ENCODE results near the gene PIP4K2A. TPM values are rescaled to one million over a fixed set of nuclear protein-coding genes. Genes with fewer than 3 reads are reported as not detected.

PIP4K2A gene
- total and polyA plus RNA-seq, 2 of the 13 experiments (the other 11 are each of a cell fraction or from before 2014, with no cell fraction given), result 9.1 to 22.6 TPM

DNA sequence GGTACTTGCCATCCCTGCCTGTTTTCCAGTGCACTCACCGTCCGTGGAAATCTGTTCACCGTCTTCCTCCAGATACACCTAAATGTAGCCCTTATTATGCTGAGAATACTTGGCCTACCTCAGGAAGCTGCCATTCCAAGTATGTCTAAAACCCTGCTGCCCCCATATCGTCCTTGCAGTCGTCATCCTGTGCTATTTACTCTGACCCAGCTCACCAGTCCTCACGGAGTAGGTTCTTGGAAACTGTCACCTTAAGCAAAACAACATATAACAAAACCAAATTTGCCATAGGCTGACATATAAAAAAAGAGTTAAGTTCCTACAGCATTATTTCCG lies 880 bp upstream of the PIP4K2A start (continued):
- TF ChIP-seq, protein P1, sequence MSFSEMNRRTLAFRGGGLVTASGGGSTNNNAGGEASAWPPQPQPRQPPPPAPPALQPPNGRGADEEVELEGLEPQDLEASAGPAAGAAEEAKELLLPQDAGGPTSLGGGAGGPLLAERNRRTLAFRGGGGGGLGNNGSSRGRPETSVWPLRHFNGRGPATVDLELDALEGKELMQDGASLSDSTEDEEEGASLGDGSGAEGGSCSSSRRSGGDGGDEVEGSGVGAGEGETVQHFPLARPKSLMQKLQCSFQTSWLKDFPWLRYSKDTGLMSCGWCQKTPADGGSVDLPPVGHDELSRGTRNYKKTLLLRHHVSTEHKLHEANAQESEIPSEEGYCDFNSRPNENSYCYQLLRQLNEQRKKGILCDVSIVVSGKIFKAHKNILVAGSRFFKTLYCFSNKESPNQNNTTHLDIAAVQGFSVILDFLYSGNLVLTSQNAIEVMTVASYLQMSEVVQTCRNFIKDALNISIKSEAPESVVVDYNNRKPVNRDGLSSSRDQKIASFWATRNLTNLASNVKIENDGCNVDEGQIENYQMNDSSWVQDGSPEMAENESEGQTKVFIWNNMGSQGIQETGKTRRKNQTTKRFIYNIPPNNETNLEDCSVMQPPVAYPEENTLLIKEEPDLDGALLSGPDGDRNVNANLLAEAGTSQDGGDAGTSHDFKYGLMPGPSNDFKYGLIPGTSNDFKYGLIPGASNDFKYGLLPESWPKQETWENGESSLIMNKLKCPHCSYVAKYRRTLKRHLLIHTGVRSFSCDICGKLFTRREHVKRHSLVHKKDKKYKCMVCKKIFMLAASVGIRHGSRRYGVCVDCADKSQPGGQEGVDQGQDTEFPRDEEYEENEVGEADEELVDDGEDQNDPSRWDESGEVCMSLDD (CRISPR knock-in tag; IDR thresholded peaks at IDR 0.05; ENCODE audit: borderline replicate concordance), result no peak
- TF ChIP-seq KAT8 (CRISPR knock-in tag; IDR thresholded peaks at IDR 0.05) (no peak), U2AF2 (IDR thresholded peaks at IDR 0.05; ENCODE audit: low read depth, low read length) (no peak)

DNA sequence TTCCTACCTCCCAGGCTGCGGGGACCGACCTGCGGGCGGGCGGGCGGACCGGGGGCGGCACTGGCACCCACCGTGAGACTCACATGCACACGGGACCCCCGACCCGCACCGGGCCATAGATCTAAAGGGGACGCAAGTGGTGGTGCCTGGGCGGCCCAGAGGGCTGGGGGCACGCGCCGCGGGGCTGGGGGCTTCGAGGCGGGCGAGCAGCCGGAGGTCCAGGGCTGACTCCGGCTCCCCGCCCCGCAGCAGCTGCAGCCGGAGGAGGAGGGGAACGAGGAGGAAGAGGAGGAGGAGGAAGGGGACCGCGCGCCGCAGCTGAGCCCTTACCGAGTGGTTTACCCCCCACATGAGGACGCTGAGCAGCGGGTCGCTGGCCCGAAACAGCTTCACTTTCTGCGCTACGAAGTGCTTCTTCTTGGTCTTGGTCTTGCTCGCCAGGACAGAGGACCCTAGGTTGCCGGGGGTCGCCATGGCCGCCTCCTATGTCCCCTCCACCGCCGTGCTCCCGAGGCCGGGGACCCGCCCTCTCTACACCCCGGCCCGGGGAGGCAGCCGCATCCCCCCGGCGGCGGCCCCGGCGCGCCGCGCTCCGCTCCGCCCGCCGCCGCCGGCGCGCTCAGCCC lies 412 bp downstream of the PIP4K2A start:
- FAIRE-seq, result no peak
- intact Hi-C loops (cut with micrococcal nuclease; ENCODE audit: unreplicated experiment), result loop anchor here (2.0 to 10.0 kb wide), 2 partner anchors 31 to 49 kb away; no protein-coding TSS in a partner anchor
- WGBS (ENCODE audit: low lambda C conversion rate), result 0% methylated on average over 6 of the region's 67 CpGs
- ATAC-seq, result peak; percentile 37
- ChIA-PET POLR2A (interaction anchor here (1.1 kb wide), 1 partner anchor 118 kb away, joined by 3 read pairs; no protein-coding TSS in a partner anchor), CTCF (ENCODE audit: low intra/inter-chr PET ratio, low total read pairs) (no interaction called here)
- no TSS peak for BruUV-seq (replicated peaks)
- H3K9ac ChIP-seq (ENCODE audit: insufficient read depth, low read depth, low read length), result peak overlapping the region; percentile 77
- peaks cover 44% of the 10 kb centered on the region for H3K79me2 ChIP-seq (ENCODE audit: insufficient read depth, low read length)
- no peaks in the 10 kb centered on the region for H3K9me3 ChIP-seq (ENCODE audit: low read length)
- peak overlapping the region; percentile 85 to 98 (median 87) for H3K4me3 ChIP-seq (replicated peaks in 1 of 3; ENCODE audit: insufficient read depth in 1 of 3, low read depth in 2 of 3, low read length in 3 of 3)
- DNase-seq (ENCODE audit: low spot score), result no peak
- in situ Hi-C loops (cut with HindIII; ENCODE audit: extremely low pct_ligation_motif_present, low pct_unique_long_range_greater_than_20kb), result loop anchor here (10.0 to 25.0 kb wide), 2 partner anchors 109 to 402 kb away; partner anchors contain the start of genes BMI1 and COMMD3
- peaks cover 0 to 3% of the 10 kb centered on the region in 2 experiments; a peak in 2 of 5 replicates for H3K27me3 ChIP-seq (ENCODE audit: control insufficient read depth in 1 of 2, insufficient read depth in 2 of 2, low read length in 2 of 2)
- H3K36me3 ChIP-seq (replicated peaks in 1 of 2; ENCODE audit: control insufficient read depth in 1 of 2, insufficient read depth in 2 of 2, low read length in 2 of 2), result no peaks in the 10 kb centered on the region
- H2AFZ ChIP-seq (ENCODE audit: low read length), result no peak overlapping the region
- H3K27ac ChIP-seq (ENCODE audit: extremely low read length, insufficient read depth, low read length), result peak overlapping the region; percentile 54
- peak overlapping the region; percentile 94 for H3K4me2 ChIP-seq (ENCODE audit: low read depth, low read length)
- no peaks in the 10 kb centered on the region; the same call in 1 of the 2 replicates for H4K20me1 ChIP-seq (ENCODE audit: insufficient read depth, low read length)
- peaks cover 38% of the 10 kb centered on the region for H3K4me1 ChIP-seq (ENCODE audit: insufficient read depth, low read length)
- no peak for TF ChIP-seq PAF1 (CRISPR knock-in tag; IDR thresholded peaks at IDR 0.05)
- TF ChIP-seq ZBTB7A (CRISPR knock-in tag; IDR thresholded peaks at IDR 0.05), result no peak
- no peak for TF ChIP-seq YEATS2 (CRISPR knock-in tag; IDR thresholded peaks at IDR 0.05; ENCODE audit: borderline replicate concordance)
- TF ChIP-seq, protein P2, sequence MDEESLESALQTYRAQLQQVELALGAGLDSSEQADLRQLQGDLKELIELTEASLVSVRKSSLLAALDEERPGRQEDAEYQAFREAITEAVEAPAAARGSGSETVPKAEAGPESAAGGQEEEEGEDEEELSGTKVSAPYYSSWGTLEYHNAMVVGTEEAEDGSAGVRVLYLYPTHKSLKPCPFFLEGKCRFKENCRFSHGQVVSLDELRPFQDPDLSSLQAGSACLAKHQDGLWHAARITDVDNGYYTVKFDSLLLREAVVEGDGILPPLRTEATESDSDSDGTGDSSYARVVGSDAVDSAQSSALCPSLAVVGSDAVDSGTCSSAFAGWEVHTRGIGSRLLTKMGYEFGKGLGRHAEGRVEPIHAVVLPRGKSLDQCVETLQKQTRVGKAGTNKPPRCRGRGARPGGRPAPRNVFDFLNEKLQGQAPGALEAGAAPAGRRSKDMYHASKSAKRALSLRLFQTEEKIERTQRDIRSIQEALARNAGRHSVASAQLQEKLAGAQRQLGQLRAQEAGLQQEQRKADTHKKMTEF (CRISPR knock-in tag; IDR thresholded peaks at IDR 0.05), result peak; percentile 35; the same call in 1 of the 2 replicates
- no peak for TF ChIP-seq TOE1 (CRISPR knock-in tag; IDR thresholded peaks at IDR 0.05)
- TF ChIP-seq, protein P3, sequence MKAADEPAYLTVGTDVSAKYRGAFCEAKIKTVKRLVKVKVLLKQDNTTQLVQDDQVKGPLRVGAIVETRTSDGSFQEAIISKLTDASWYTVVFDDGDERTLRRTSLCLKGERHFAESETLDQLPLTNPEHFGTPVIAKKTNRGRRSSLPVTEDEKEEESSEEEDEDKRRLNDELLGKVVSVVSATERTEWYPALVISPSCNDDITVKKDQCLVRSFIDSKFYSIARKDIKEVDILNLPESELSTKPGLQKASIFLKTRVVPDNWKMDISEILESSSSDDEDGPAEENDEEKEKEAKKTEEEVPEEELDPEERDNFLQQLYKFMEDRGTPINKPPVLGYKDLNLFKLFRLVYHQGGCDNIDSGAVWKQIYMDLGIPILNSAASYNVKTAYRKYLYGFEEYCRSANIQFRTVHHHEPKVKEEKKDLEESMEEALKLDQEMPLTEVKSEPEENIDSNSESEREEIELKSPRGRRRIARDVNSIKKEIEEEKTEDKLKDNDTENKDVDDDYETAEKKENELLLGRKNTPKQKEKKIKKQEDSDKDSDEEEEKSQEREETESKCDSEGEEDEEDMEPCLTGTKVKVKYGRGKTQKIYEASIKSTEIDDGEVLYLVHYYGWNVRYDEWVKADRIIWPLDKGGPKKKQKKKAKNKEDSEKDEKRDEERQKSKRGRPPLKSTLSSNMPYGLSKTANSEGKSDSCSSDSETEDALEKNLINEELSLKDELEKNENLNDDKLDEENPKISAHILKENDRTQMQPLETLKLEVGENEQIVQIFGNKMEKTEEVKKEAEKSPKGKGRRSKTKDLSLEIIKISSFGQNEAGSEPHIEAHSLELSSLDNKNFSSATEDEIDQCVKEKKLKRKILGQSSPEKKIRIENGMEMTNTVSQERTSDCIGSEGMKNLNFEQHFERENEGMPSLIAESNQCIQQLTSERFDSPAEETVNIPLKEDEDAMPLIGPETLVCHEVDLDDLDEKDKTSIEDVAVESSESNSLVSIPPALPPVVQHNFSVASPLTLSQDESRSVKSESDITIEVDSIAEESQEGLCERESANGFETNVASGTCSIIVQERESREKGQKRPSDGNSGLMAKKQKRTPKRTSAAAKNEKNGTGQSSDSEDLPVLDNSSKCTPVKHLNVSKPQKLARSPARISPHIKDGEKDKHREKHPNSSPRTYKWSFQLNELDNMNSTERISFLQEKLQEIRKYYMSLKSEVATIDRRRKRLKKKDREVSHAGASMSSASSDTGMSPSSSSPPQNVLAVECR (CRISPR knock-in tag; IDR thresholded peaks at IDR 0.05; ENCODE audit: borderline replicate concordance), result 0 out of 2 replicates have a peak, but pooled peaks have one; percentile 45
- TF ChIP-seq TGIF2 (CRISPR knock-in tag; IDR thresholded peaks at IDR 0.05), result no peak
- no peak for TF ChIP-seq NPAS2 (CRISPR knock-in tag; IDR thresholded peaks at IDR 0.05; ENCODE audit: borderline replicate concordance)
